K562 (cell line): ENCODE measurements around the gene POLR1B. TPM values are rescaled to one million over a fixed set of nuclear protein-coding genes. Genes with fewer than 3 reads are reported as not detected.

ENCODE experiments used
- ATAC-seq: fragments of 200-7000 bp; cut with Tn5 transposase; 3 replicates; pipeline ENCODE4 v1.9.1; 2020; ENCODE audit warnings: moderate library complexity
- BruUV-seq: library from RNA; stranded (reverse); fragments of 400-500 nt; replicated peaks from 2 replicates; lab custom pipeline; 2021; lab: Mats Ljungman, UMichigan
- CTCF ChIA-PET: fragments of 300-600 bp; formaldehyde crosslinking; extraction: SDS; loops from one replicate; lab custom pipeline; 2021; ENCODE audit warnings: low intra/inter-chr PET ratio; lab: Yijun Ruan, JAX
- POLR2A ChIA-PET: fragments of 300-600, 350-650 bp; sonication (Branson Sonifier 250); formaldehyde crosslinking; extraction: SDS; loops from one replicate; lab custom pipeline; 2021; ENCODE audit warnings: antibody characterized with exemption, inconsistent platforms; lab: Yijun Ruan, JAX
- DNase-seq, 4 experiments: peaks; one replicate each; pipeline versions ENCODE4 v3.0.0 to v3.0.0-alpha.2; 2011 to 2018; ENCODE audit warnings: low spot score in 3 of 4, mixed read lengths in 3 of 4; ENCODE audit errors: extremely low read depth in 1 of 4
- FAIRE-seq: peaks from 2 replicates; lab custom pipeline; 2011; peaks lifted over from hg19 to GRCh38; lab: Jason Lieb, UNC
- H2AFZ ChIP-seq: 2 replicates; pipeline ENCODE4 v1.6.0; 2011; ENCODE audit warnings: low read depth, low read length, control low read depth, inconsistent platforms
- H3K27ac ChIP-seq: fragments of 200-600 bp; 3 replicates; pipeline ENCODE4 v1.8.0; 2011; ENCODE audit warnings: low read depth, mild to moderate bottlenecking, control low read depth, inconsistent platforms, low read length, moderate library complexity, mixed read lengths; ENCODE audit errors: extremely low read depth
- H3K27me3 ChIP-seq, 2 experiments: fragments of 300-600 bp in 1 of 2; 2 replicates in 1 of 2; 3 replicates in 1 of 2; pipeline versions ENCODE4 v1.6.0 to v1.8.0; 2011; ENCODE audit warnings: inconsistent platforms in 2 of 2, low read length in 2 of 2, mild to moderate bottlenecking in 1 of 2, mixed read lengths in 1 of 2, moderate library complexity in 1 of 2; ENCODE audit not compliant: control insufficient read depth in 2 of 2, insufficient read depth in 2 of 2
- H3K36me3 ChIP-seq: fragments of 300-600 bp; 3 replicates; pipeline ENCODE4 v1.8.0; 2011; ENCODE audit warnings: mild to moderate bottlenecking, low read length, inconsistent platforms; ENCODE audit not compliant: control insufficient read depth, insufficient read depth
- H3K4me1 ChIP-seq, 2 experiments: fragments of 200-600 bp in 1 of 2; replicated peaks in 1 of 2; 2 replicates in 1 of 2; 3 replicates in 1 of 2; pipeline versions ENCODE4 v1.5.1 to v1.8.0; 2011; ENCODE audit warnings: inconsistent platforms in 2 of 2, low read length in 2 of 2, mild to moderate bottlenecking in 1 of 2, mixed read lengths in 1 of 2, moderate library complexity in 1 of 2; ENCODE audit not compliant: control insufficient read depth in 2 of 2, insufficient read depth in 2 of 2
- H3K4me2 ChIP-seq: 2 replicates; pipeline ENCODE4 v1.6.1; 2011; ENCODE audit warnings: low read length, control low read depth, inconsistent platforms, mixed read lengths; ENCODE audit not compliant: insufficient read depth
- H3K4me3 ChIP-seq: fragments of 200-600 bp; sonication (generic), shearing (Covaris generic); 2 replicates; pipeline ENCODE4 v1.5.1; 2016; ENCODE audit warnings: control low read depth, inconsistent platforms
- H3K79me2 ChIP-seq: fragments of 200-600 bp; 3 replicates; pipeline ENCODE4 v1.8.0; 2011; ENCODE audit warnings: low read length, inconsistent platforms; ENCODE audit not compliant: control insufficient read depth, insufficient read depth
- H3K9ac ChIP-seq, 2 experiments: 2 replicates each; pipeline versions ENCODE4 v1.6.0 to v1.6.1; 2011; ENCODE audit warnings: low read depth in 2 of 2, low read length in 2 of 2, control low read depth in 1 of 2, inconsistent platforms in 1 of 2, mild to moderate bottlenecking in 1 of 2, mixed read lengths in 1 of 2; ENCODE audit not compliant: insufficient read depth in 1 of 2
- H3K9me1 ChIP-seq: one replicate; pipeline ENCODE4 v1.6.0; 2011; ENCODE audit warnings: inconsistent platforms, mild to moderate bottlenecking, low read length, moderate library complexity; ENCODE audit not compliant: control insufficient read depth, insufficient read depth
- H3K9me3 ChIP-seq: replicated peaks from 2 replicates; pipeline ENCODE4 v1.5.1; 2011; ENCODE audit warnings: low read depth, low read length, inconsistent platforms; ENCODE audit not compliant: control insufficient read depth, insufficient read depth
- H4K20me1 ChIP-seq: replicated peaks from 2 replicates; pipeline ENCODE4 v1.6.1; 2011; ENCODE audit warnings: low read length, inconsistent platforms, mixed read lengths; ENCODE audit not compliant: control insufficient read depth, insufficient read depth
- BRD9 ChIP-seq: fragments of 450-650 bp; IDR thresholded peaks from 2 replicates; pipeline ENCODE4 v1.6.1; 2018; ENCODE audit warnings: low read depth; ENCODE audit not compliant: partially characterized antibody
- CBX1 ChIP-seq: sonication (generic); IDR thresholded peaks from 2 replicates; pipeline ENCODE4 v1.6.1; 2016; ENCODE audit warnings: antibody characterized with exemption, low read depth, mild to moderate bottlenecking
- ELF2 ChIP-seq: fragments of 250-450 bp; sonication (Bioruptor Pico); IDR thresholded peaks from 2 replicates; pipeline ENCODE4 v1.5.0; 2021; ENCODE audit warnings: mild to moderate bottlenecking
- FOXP1 ChIP-seq: sonication (generic); formaldehyde crosslinking; IDR thresholded peaks from 2 replicates; pipeline ENCODE4 v1.8.0; 2022; ENCODE audit warnings: mild to moderate bottlenecking, missing genetic modification reagents
- HSF4 ChIP-seq: fragments of 250-450 bp; sonication (Bioruptor Pico); IDR thresholded peaks from 2 replicates; pipeline ENCODE4 v2.1.2; 2022; ENCODE audit warnings: mild to moderate bottlenecking, moderate library complexity, borderline replicate concordance
- MAFG ChIP-seq: fragments of 450-650 bp; conservative IDR thresholded peaks from 2 replicates; pipeline ENCODE4 v1.6.1; 2016; ENCODE audit warnings: missing genetic modification characterization, missing compliant biosample characterization
- MAZ ChIP-seq, 2 experiments: fragments of 450-650 bp in 1 of 2; sonication (generic) in 1 of 2; formaldehyde crosslinking; IDR thresholded peaks in 1 of 2; conservative IDR thresholded peaks in 1 of 2; 2 replicates each; pipeline versions ENCODE4 v1.4.0 to v1.5.0; 2020; ENCODE audit warnings: mild to moderate bottlenecking in 1 of 2, missing genetic modification reagents in 1 of 2
- NBN ChIP-seq: fragments of 450-650 bp; IDR thresholded peaks from 2 replicates; pipeline ENCODE4 v1.6.1; 2016; ENCODE audit warnings: low read depth, mild to moderate bottlenecking
- OTX1 ChIP-seq: fragments of 450-650 bp; formaldehyde crosslinking; IDR thresholded peaks from 2 replicates; pipeline ENCODE4 v1.4.0; 2022; ENCODE audit warnings: mild to moderate bottlenecking
- PHB2 ChIP-seq: fragments of 450-650 bp; IDR thresholded peaks from 2 replicates; pipeline ENCODE4 v1.6.1; 2017; ENCODE audit warnings: low read depth
- PHF21A ChIP-seq: fragments of 450-650 bp; IDR thresholded peaks from 2 replicates; pipeline ENCODE4 v1.6.1; 2017; ENCODE audit warnings: low read depth, borderline replicate concordance
- POLR2AphosphoS2 ChIP-seq: IDR thresholded peaks from 2 replicates; pipeline ENCODE4 v1.6.1; 2012; ENCODE audit warnings: low read length, improper control_type of control experiment
- SREBF1 ChIP-seq: fragments of 150-350 bp; IDR thresholded peaks from 2 replicates; pipeline ENCODE4 v1.6.1; 2014; ENCODE audit warnings: antibody characterized with exemption, low read depth, low read length, borderline replicate concordance
- TCFL5 ChIP-seq: fragments of 250-450 bp; sonication (Bioruptor Pico); conservative IDR thresholded peaks from 2 replicates; pipeline ENCODE4 v1.6.1; 2021; ENCODE audit warnings: mild to moderate bottlenecking, moderate library complexity, matching md5 sums
- ZKSCAN1 ChIP-seq: fragments of 150-350 bp; IDR thresholded peaks from 2 replicates; pipeline ENCODE4 v1.6.1; 2016; ENCODE audit warnings: low read depth, low read length
- ZKSCAN3 ChIP-seq: fragments of 250-450 bp; sonication (Bioruptor Pico); IDR thresholded peaks from 2 replicates; pipeline ENCODE4 v1.4.0; 2020
- ZNF232 ChIP-seq: sonication (generic); formaldehyde crosslinking; IDR thresholded peaks from 2 replicates; pipeline ENCODE4 v1.8.0; 2022; ENCODE audit warnings: mild to moderate bottlenecking, missing genetic modification reagents
- ZNF431 ChIP-seq: sonication (generic); formaldehyde crosslinking; IDR thresholded peaks from 2 replicates; pipeline ENCODE4 v1.8.0; 2022; ENCODE audit warnings: mild to moderate bottlenecking, missing genetic modification reagents
- ZNF699 ChIP-seq: fragments of 250-450 bp; sonication (Bioruptor Pico); IDR thresholded peaks from 2 replicates; pipeline ENCODE4 v1.8.0; 2021; ENCODE audit warnings: mild to moderate bottlenecking, moderate library complexity; ENCODE audit not compliant: insufficient replicate concordance
- WGBS: fragments of 100-300 bp; shearing (Covaris generic); methylation state at CpG from one replicate; pipeline ENCODE4 v1.1.6; 2016; ENCODE audit warnings: low coverage, mixed read lengths; ENCODE audit not compliant: insufficient coverage; ENCODE audit errors: missing lambda C conversion rate; 5-methylcytosine and 5-hydroxymethylcytosine counted together
- in situ Hi-C: fragments of 300-500 bp; cut with MboI; formaldehyde crosslinking; loops from 4 replicates; pipeline ENCODE4 v1.15.0; 2018; ENCODE audit warnings: inconsistent platforms, mixed read lengths
- intact Hi-C: fragments of 100-400 bp; cut with micrococcal nuclease; formaldehyde crosslinking; loops from 2 replicates; pipeline ENCODE4 v1.14.2; 2022
- polyA plus RNA-seq, 8 experiments: library from polyadenylated mRNA; depleted of rRNA in 4 of 8; stranded (reverse) in 5 of 8; unstranded in 3 of 8; fragments of >200 nt; fragmentation: Nextera tagmentation in 2 of 8; fragmentation: Illumina TruSeq in 1 of 8; extraction: Ambion mirVana in 2 of 8; extraction: Trizol in 1 of 8; gene quantifications; 2 replicates each; pipeline versions ENCODE4 v1.2.1 to v1.2.3, GENCODE V29; 2011 to 2014; ENCODE audit warnings: inconsistent platforms in 1 of 8, missing spikeins in 1 of 8
- total RNA-seq, 7 experiments: library from RNA; depleted of rRNA in 6 of 7; stranded (reverse); fragments of >200 nt in 6 of 7; fragmentation: Illumina TruSeq in 2 of 7; extraction: Trizol in 2 of 7; gene quantifications; 2 replicates each; pipeline versions ENCODE4 v1.2.1 to v1.2.3, GENCODE V29; 2011 to 2021; ENCODE audit warnings: low replicate concordance in 1 of 7
- TF ChIP-seq, protein P1 (sequence below): fragments of 450-650 bp; IDR thresholded peaks from 2 replicates; pipeline ENCODE4 v1.6.1; 2016; ENCODE audit warnings: antibody characterized with exemption
- TF ChIP-seq, protein P2 (sequence below): fragments of 250-450 bp; sonication (Bioruptor Pico); IDR thresholded peaks from 2 replicates; pipeline ENCODE4 v1.8.0; 2022; ENCODE audit warnings: moderate library complexity, mild to moderate bottlenecking, inconsistent platforms
- TF ChIP-seq, protein P3 (sequence below): fragments of 450-650 bp; IDR thresholded peaks from 2 replicates; pipeline ENCODE4 v1.6.1; 2018; ENCODE audit warnings: mild to moderate bottlenecking, low read depth; ENCODE audit not compliant: partially characterized antibody

POLR1B gene
- total and polyA plus RNA-seq, 9 of the 15 experiments (the other 6 are each of a cell fraction or from before 2014, with no cell fraction given) = 19.8 to 55.1 (median 40.2) TPM

DNA sequence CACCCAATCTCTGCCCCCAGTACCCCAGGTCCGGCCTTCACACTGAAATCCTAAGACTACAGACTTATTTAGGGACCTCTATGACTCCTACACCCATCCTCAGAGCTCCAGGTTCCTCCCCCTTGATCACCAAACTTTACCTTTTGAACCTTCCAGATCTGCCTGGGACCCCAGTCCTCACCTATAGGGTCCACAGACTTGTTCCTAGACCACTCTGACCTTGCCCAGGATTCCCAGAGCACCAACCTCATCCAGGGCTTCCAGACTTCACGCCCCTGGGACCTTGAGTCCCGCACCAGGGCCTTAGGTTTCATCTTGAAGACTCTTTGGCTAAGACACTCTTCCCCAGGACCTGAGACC lies 42.6 kb downstream of the POLR1B start:
- Histone ChIP-seq H4K20me1 (no peaks in the 10 kb centered on the region), H3K36me3 (peaks cover 24% of the 10 kb centered on the region; the same call in 2 of the 3 replicates), H3K27me3 (no peaks in the 10 kb centered on the region), H2AFZ (peak overlapping the region; percentile 98), H3K9me3 (no peaks in the 10 kb centered on the region), H3K9me1 (no peaks in the 10 kb centered on the region), H3K4me3 (peak overlapping the region; percentile 65), H3K79me2 (peaks cover 24% of the 10 kb centered on the region), H3K4me1 (peaks cover 16 to 19% of the 10 kb centered on the region in 2 experiments; a peak in 4 of 5 replicates), H3K4me2 (peak overlapping the region; percentile 98), H3K27ac (peak overlapping the region; percentile 96), H3K9ac (peak overlapping the region; percentile 92)
- in situ Hi-C loops (loop anchor here (10.0 kb wide), 2 partner anchors 460 to 680 kb away; no protein-coding TSS in a partner anchor), intact Hi-C loops (loop anchor here (1.0 to 5.0 kb wide), 5 partner anchors 43 to 698 kb away; partner anchors contain the start of genes POLR1B and ZC3H6)
- 27% methylated on average over 3 of the region's 3 CpGs for WGBS
- ChIA-PET CTCF (interaction anchor here (0.7 to 1.6 kb wide), 3 partner anchors 107 to 374 kb away, joined by 3 to 5 read pairs (median 5); no protein-coding TSS in a partner anchor), POLR2A (interaction anchor here (0.5 to 1.3 kb wide), 10 partner anchors 8 to 334 kb away, joined by 3 to 5 read pairs (median 3); partner anchors contain the start of gene SLC20A1)
- no peak for DNase-seq
- no peak for ATAC-seq
- TSS peak; percentile 62 for BruUV-seq
- no peak for FAIRE-seq
- TF ChIP-seq PHB2 = no peak
- no peak for TF ChIP-seq TCFL5 (CRISPR knock-in tag)
- no peak for TF ChIP-seq ZNF431 (CRISPR knock-in tag)
- peak; percentile 44 for TF ChIP-seq BRD9
- no peak for TF ChIP-seq SREBF1
- TF ChIP-seq, protein P1, sequence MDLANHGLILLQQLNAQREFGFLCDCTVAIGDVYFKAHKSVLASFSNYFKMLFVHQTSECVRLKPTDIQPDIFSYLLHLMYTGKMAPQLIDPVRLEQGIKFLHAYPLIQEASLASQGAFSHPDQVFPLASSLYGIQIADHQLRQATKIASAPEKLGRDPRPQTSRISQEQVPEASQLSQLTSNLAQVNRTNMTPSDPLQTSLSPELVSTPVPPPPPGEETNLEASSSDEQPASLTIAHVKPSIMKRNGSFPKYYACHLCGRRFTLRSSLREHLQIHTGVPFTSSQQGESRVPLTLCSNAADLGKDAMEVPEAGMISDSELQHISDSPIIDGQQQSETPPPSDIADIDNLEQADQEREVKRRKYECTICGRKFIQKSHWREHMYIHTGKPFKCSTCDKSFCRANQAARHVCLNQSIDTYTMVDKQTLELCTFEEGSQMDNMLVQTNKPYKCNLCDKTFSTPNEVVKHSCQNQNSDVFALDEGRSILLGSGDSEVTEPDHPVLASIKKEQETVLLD = 0 out of 2 replicates have a peak, but pooled peaks have one; percentile 25
- TF ChIP-seq CBX1 = no peak
- TF ChIP-seq NBN = no peak
- peak; percentile 15; the same call in 1 of the 2 replicates for TF ChIP-seq ELF2 (CRISPR knock-in tag)
- TF ChIP-seq, protein P2, sequence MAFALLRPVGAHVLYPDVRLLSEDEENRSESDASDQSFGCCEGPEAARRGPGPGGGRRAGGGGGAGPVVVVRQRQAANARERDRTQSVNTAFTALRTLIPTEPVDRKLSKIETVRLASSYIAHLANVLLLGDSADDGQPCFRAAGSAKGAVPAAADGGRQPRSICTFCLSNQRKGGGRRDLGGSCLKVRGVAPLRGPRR (CRISPR knock-in tag) = 0 out of 2 replicates have a peak, but pooled peaks have one; percentile 55
- TF ChIP-seq MAFG (tag) = no peak
- TF ChIP-seq POLR2AphosphoS2 = no peak
- no peak for TF ChIP-seq ZKSCAN1
- TF ChIP-seq ZNF232 (CRISPR knock-in tag) = no peak
- TF ChIP-seq ZKSCAN3 (CRISPR knock-in tag) = no peak
- TF ChIP-seq HSF4 = no peak
- peak; percentile 78; the same call in 1 of the 2 replicates for TF ChIP-seq PHF21A
- no peak for TF ChIP-seq ZNF699 (CRISPR knock-in tag)
- TF ChIP-seq OTX1 = 0 out of 2 replicates have a peak, but pooled peaks have one; percentile 44
- TF ChIP-seq, protein P3, sequence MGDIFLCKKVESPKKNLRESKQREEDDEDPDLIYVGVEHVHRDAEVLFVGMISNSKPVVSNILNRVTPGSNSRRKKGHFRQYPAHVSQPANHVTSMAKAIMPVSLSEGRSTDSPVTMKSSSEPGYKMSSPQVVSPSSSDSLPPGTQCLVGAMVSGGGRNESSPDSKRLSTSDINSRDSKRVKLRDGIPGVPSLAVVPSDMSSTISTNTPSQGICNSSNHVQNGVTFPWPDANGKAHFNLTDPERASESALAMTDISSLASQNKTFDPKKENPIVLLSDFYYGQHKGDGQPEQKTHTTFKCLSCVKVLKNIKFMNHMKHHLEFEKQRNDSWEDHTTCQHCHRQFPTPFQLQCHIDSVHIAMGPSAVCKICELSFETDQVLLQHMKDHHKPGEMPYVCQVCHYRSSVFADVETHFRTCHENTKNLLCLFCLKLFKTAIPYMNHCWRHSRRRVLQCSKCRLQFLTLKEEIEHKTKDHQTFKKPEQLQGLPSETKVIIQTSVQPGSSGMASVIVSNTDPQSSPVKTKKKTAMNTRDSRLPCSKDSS = no peak
- TF ChIP-seq FOXP1 (CRISPR knock-in tag) = no peak
- 0 out of 4 replicates have a peak, but pooled peaks of 1 of the 2 experiments have one; percentile 15 for TF ChIP-seq MAZ (CRISPR knock-in tag; conservative IDR thresholded peaks at IDR 0.05 in 1 of 2, IDR thresholded peaks at IDR 0.05 in 1 of 2)
